CD4-positive, alpha-beta memory T cell (primary cell): ENCODE results near the gene DPF1. TPM values are rescaled to one million over a fixed set of nuclear protein-coding genes. Genes with fewer than 3 reads are reported as not detected.

Source experiments
- CTCF ChIA-PET: fragments of 350-600 bp; sonication (Branson Sonifier 250); formaldehyde crosslinking; loops from one replicate; lab custom pipeline; 2021; ENCODE audit warnings: inconsistent platforms; ENCODE audit not compliant: partially characterized antibody; lab: Charles Lee
- POLR2A ChIA-PET: fragments of 350-600 bp; sonication (Branson Sonifier 250); formaldehyde crosslinking; loops from one replicate; lab custom pipeline; 2021; ENCODE audit not compliant: partially characterized antibody; lab: Charles Lee
- DNase-seq, 5 donors: peaks; one replicate each; pipeline versions ENCODE4 v3.0.0 to v3.0.0-alpha.2; 2020 to 2022; ENCODE audit warnings: mixed read lengths in 1 of 5
- H3K27ac ChIP-seq: one replicate; pipeline ENCODE4 v1.7.0; 2013; ENCODE audit warnings: low read depth, low read length
- H3K27me3 ChIP-seq: 2 replicates; pipeline ENCODE4 v1.7.0; 2013; ENCODE audit warnings: mild to moderate bottlenecking, low read length, moderate library complexity; ENCODE audit not compliant: insufficient read depth
- H3K36me3 ChIP-seq: 2 replicates; pipeline ENCODE4 v1.7.0; 2013; ENCODE audit warnings: mild to moderate bottlenecking, low read length, moderate library complexity; ENCODE audit not compliant: insufficient read depth
- H3K4me1 ChIP-seq: 2 replicates; pipeline ENCODE4 v1.7.0; 2013; ENCODE audit warnings: mild to moderate bottlenecking, low read length, moderate library complexity; ENCODE audit not compliant: insufficient read depth
- H3K4me3 ChIP-seq, 2 donors: one replicate each; pipeline ENCODE4 v1.7.0; 2013; ENCODE audit warnings: low read length in 2 of 2, mild to moderate bottlenecking in 1 of 2
- H3K9me3 ChIP-seq, 2 donors: one replicate each; pipeline ENCODE4 v1.7.0; 2013; ENCODE audit warnings: low read length in 2 of 2, control low read depth in 1 of 2; ENCODE audit not compliant: control insufficient read depth in 1 of 2
- H3K27ac Mint-ChIP-seq, 7 donors: one replicate each; pipeline ENCODE4 v1.8.0; 2020 to 2021; ENCODE audit warnings: mixed read lengths in 7 of 7, mild to moderate bottlenecking in 6 of 7, inconsistent platforms in 3 of 7, moderate library complexity in 3 of 7
- H3K27me3 Mint-ChIP-seq, 2 donors: one replicate each; pipeline ENCODE4 v1.8.0; 2020 to 2021; ENCODE audit warnings: mixed read lengths in 2 of 2
- H3K36me3 Mint-ChIP-seq, 2 donors: one replicate each; pipeline ENCODE4 v1.8.0; 2020 to 2021; ENCODE audit warnings: mixed read lengths in 2 of 2, inconsistent platforms in 1 of 2, mild to moderate bottlenecking in 1 of 2
- H3K4me1 Mint-ChIP-seq, 4 donors: one replicate each; pipeline ENCODE4 v1.8.0; 2020 to 2021; ENCODE audit warnings: mixed read lengths in 4 of 4, mild to moderate bottlenecking in 1 of 4
- H3K4me3 Mint-ChIP-seq, 8 donors: one replicate each; pipeline ENCODE4 v1.8.0; 2020 to 2021; ENCODE audit warnings: mixed read lengths in 8 of 8, mild to moderate bottlenecking in 7 of 8, moderate library complexity in 6 of 8, inconsistent platforms in 3 of 8
- H3K9me3 Mint-ChIP-seq, 8 donors: one replicate each; pipeline ENCODE4 v1.8.0; 2020 to 2021; ENCODE audit warnings: mixed read lengths in 8 of 8, mild to moderate bottlenecking in 5 of 8, inconsistent platforms in 3 of 8, moderate library complexity in 1 of 8
- intact Hi-C: fragments of 100-400 bp; cut with micrococcal nuclease; formaldehyde crosslinking; loops from one replicate; pipeline ENCODE4 v1.15.1; 2023
- polyA plus RNA-seq, 2 donors: library from polyadenylated mRNA; unstranded; fragments of 300-500 nt; fragmentation: Illumina TruSeq; gene quantifications; one replicate each; pipeline ENCODE4 v1.2.3, GENCODE V29; 2021
- total RNA-seq, 2 experiments: library from RNA; stranded (reverse); gene quantifications; one replicate each; pipeline ENCODE4 v1.2.3, GENCODE V29; 2021

DPF1 gene
- total and polyA plus RNA-seq, 4 experiments from 2014 or later = not detected

GRCh38 chr19:38163419-38164290 is 60.4 kb downstream of the DPF1 start:
- H3K27ac ChIP-seq = no peak overlapping the region
- H3K36me3 ChIP-seq = peaks cover 17% of the 10 kb centered on the region
- H3K27me3 ChIP-seq = no peaks in the 10 kb centered on the region
- intact Hi-C loops = no loop called here
- H3K4me1 ChIP-seq = no peaks in the 10 kb centered on the region
- peaks cover 0 to 4% of the 10 kb centered on the region in 2 donors for H3K9me3 ChIP-seq
- Mint-ChIP-seq H3K9me3 (peaks cover 0 to 20% (median 4%) of the 10 kb centered on the region in 8 donors), H3K27me3 (no peaks in the 10 kb centered on the region), H3K4me1 (no peaks in the 10 kb centered on the region), H3K36me3 (peaks cover 58 to 59% of the 10 kb centered on the region in 2 donors), H3K27ac (no peak overlapping the region), H3K4me3 (no peak overlapping the region)
- ChIA-PET CTCF (no interaction called here), POLR2A (no interaction called here)
- DNase-seq = no peak
- no peak overlapping the region for H3K4me3 ChIP-seq

DNA sequence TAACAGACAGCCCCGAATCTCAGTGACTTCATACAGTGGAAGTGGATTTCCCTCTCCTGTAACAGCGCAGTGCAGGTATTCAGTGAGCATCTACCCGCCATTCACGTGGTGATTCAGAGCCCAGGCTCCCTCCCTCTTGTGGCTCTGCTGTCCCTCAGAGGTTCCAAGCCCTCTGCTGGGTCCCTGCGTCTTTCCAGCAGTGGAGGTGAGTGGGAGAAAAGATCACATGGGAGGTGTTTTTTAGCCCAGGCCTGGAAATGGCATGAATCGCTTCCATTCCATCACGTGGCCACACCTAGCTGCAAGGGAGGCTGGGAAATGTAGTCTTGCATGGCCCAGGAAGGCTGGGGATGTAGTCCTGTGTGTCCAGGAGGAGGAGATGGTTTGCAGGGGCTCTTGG is 61.4 kb downstream of the DPF1 start:
- intact Hi-C loops = no loop called here
- DNase-seq = no peak
- Mint-ChIP-seq H3K4me1 (no peaks in the 10 kb centered on the region), H3K27ac (no peak overlapping the region), H3K9me3 (peaks cover 0 to 20% (median 4%) of the 10 kb centered on the region in 8 donors), H3K36me3 (peaks cover 63 to 65% of the 10 kb centered on the region in 2 donors), H3K27me3 (no peaks in the 10 kb centered on the region), H3K4me3 (no peak overlapping the region)
- ChIA-PET CTCF (no interaction called here), POLR2A (no interaction called here)
- H3K9me3 ChIP-seq = peaks cover 0 to 4% of the 10 kb centered on the region in 2 donors
- H3K27me3 ChIP-seq = no peaks in the 10 kb centered on the region
- no peak overlapping the region for H3K4me3 ChIP-seq
- no peak overlapping the region for H3K27ac ChIP-seq
- no peaks in the 10 kb centered on the region for H3K4me1 ChIP-seq
- peaks cover 17% of the 10 kb centered on the region for H3K36me3 ChIP-seq

- intact Hi-C loops = no loop called here
- ChIA-PET CTCF (no interaction called here), POLR2A (no interaction called here)
- Histone ChIP-seq H3K4me3 (no peak overlapping the region), H3K27me3 (no peaks in the 10 kb centered on the region), H3K4me1 (no peaks in the 10 kb centered on the region), H3K9me3 (peaks cover 0 to 4% of the 10 kb centered on the region in 2 donors), H3K36me3 (peaks cover 17% of the 10 kb centered on the region), H3K27ac (no peak overlapping the region)
- Mint-ChIP-seq H3K9me3 (peaks cover 0 to 20% (median 4%) of the 10 kb centered on the region in 8 donors), H3K27me3 (no peaks in the 10 kb centered on the region), H3K4me1 (no peaks in the 10 kb centered on the region), H3K27ac (no peak overlapping the region), H3K4me3 (no peak overlapping the region), H3K36me3 (peaks cover 63 to 65% of the 10 kb centered on the region in 2 donors)
- no peak for DNase-seq
Observed at GRCh38 chr19:38162094-38162493, 61.9 kb downstream of the DPF1 start.

Other genes with a start within 250 kb of the DPF1 start
- gene PPP1R14A, start 32.2 kb upstream of the DPF1 start, total RNA-seq = not detected
- not detected for gene PPP1R14A, start 32.2 kb upstream of the DPF1 start, polyA plus RNA-seq
- 10 to 100 TPM; 35.7 to 40.4 TPM for gene SPINT2, start 40.4 kb upstream of the DPF1 start, total RNA-seq
- 10 to 100 TPM; 72.3 to 94.5 TPM for gene SPINT2, start 40.4 kb upstream of the DPF1 start, polyA plus RNA-seq
- gene C19orf33, start 80.0 kb upstream of the DPF1 start, total RNA-seq = not detected
- not detected for gene C19orf33, start 80.0 kb upstream of the DPF1 start, polyA plus RNA-seq
- gene YIF1B, start 91.7 kb upstream of the DPF1 start, total RNA-seq = 10 to 100 TPM; 35.8 to 38.4 TPM
- gene YIF1B, start 91.7 kb upstream of the DPF1 start, polyA plus RNA-seq = 10 to 100 TPM; 44.6 to 57.4 TPM
- gene KCNK6, start 95.6 kb upstream of the DPF1 start, total RNA-seq = 10 to 100 TPM; 14.5 to 14.9 TPM
- gene KCNK6, start 95.6 kb upstream of the DPF1 start, polyA plus RNA-seq = 1 to 10 TPM; 1.3 to 7.4 TPM
- 10 to 100 TPM; 23.3 to 27.0 TPM for gene CATSPERG, start 111.6 kb upstream of the DPF1 start, total RNA-seq
- gene CATSPERG, start 111.6 kb upstream of the DPF1 start, polyA plus RNA-seq = 1 to 10 TPM; 2.2 to 3.7 TPM
- 10 to 100 TPM; 89.6 to 90.6 TPM for gene PSMD8, start 150.3 kb upstream of the DPF1 start, total RNA-seq
- 100 to 1,000 TPM; 178 to 197 TPM for gene PSMD8, start 150.3 kb upstream of the DPF1 start, polyA plus RNA-seq
- gene GGN, start 163.8 kb upstream of the DPF1 start, total RNA-seq = under 1 TPM in 1 of 2 experiments, not detected in 1; 0.15 TPM
- not detected for gene GGN, start 163.8 kb upstream of the DPF1 start, polyA plus RNA-seq
- gene SPRED3, start 164.5 kb upstream of the DPF1 start, total RNA-seq = 1 to 10 TPM; 3.0 to 3.8 TPM
- gene SPRED3, start 164.5 kb upstream of the DPF1 start, polyA plus RNA-seq = under 1 TPM in 1 of 2 donors, not detected in 1; 0.07 TPM
- 10 to 100 TPM; 53.1 to 53.8 TPM for gene FAM98C, start 178.9 kb upstream of the DPF1 start, total RNA-seq
- 10 to 100 TPM; 18.2 to 22.2 TPM for gene FAM98C, start 178.9 kb upstream of the DPF1 start, polyA plus RNA-seq
- under 1 TPM in 1 of 2 experiments, not detected in 1; 0.33 TPM for gene RASGRP4, start 202.0 kb upstream of the DPF1 start, total RNA-seq
- gene RASGRP4, start 202.0 kb upstream of the DPF1 start, polyA plus RNA-seq = under 1 TPM; 0.06 to 0.31 TPM
- 1 to 10 TPM; 5.0 to 6.2 TPM for gene RYR1, start 209.5 kb upstream of the DPF1 start, total RNA-seq
- under 1 TPM; 0.02 to 0.50 TPM for gene RYR1, start 209.5 kb upstream of the DPF1 start, polyA plus RNA-seq